Caco-2 (cell line): ENCODE results near the gene TCOF1. TPM values are rescaled to one million over a fixed set of nuclear protein-coding genes. Genes with fewer than 3 reads are reported as not detected.
"Not testable (repeated sequence)": the region's sequence is repeated elsewhere in the genome, so short reads cannot be mapped to it uniquely, and the experiment has no call there.

Source experiments
- BruUV-seq: library from RNA; stranded (reverse); fragments of 400-500 nt; replicated peaks from 2 replicates; lab custom pipeline; 2021; lab: Mats Ljungman, UMichigan
- CTCF ChIA-PET: fragments of 300-600 bp; sonication (Branson Sonifier 250); formaldehyde crosslinking; loops from one replicate; lab custom pipeline; 2022; ENCODE audit warnings: antibody characterized with exemption; lab: Charles Lee
- POLR2A ChIA-PET: fragments of 300-600 bp; sonication (Branson Sonifier 250); formaldehyde crosslinking; loops from one replicate; lab custom pipeline; 2022; ENCODE audit warnings: antibody characterized with exemption; lab: Charles Lee
- DNase-seq, 2 experiments: peaks; one replicate each; pipeline versions ENCODE4 v3.0.0 to v3.0.0-alpha.2; 2020 to 2022
- H3K27me3 ChIP-seq: replicated peaks from 2 replicates; pipeline ENCODE4 v1.6.0; 2011; ENCODE audit warnings: low read length; ENCODE audit not compliant: control insufficient read depth, insufficient read depth
- H3K36me3 ChIP-seq: 2 replicates; pipeline ENCODE4 v1.5.1; 2011; ENCODE audit warnings: low read length; ENCODE audit not compliant: control insufficient read depth, insufficient read depth
- H3K4me1 ChIP-seq: fragments of 250-450 bp; sonication (Bioruptor Pico); 2 replicates; pipeline ENCODE4 v1.5.1; 2020; ENCODE audit warnings: mild to moderate bottlenecking
- H3K4me3 ChIP-seq: 2 replicates; pipeline ENCODE4 v1.5.1; 2011; ENCODE audit warnings: low read depth, mild to moderate bottlenecking, control low read depth, low read length
- H3K9me3 ChIP-seq: fragments of 250-450 bp; sonication (Bioruptor Pico); 2 replicates; pipeline ENCODE4 v1.5.1; 2020; ENCODE audit warnings: mild to moderate bottlenecking, moderate library complexity
- H3K27ac Mint-ChIP-seq: one replicate; pipeline ENCODE4 v1.8.0; 2022; ENCODE audit warnings: mixed read lengths; ENCODE audit not compliant: unreplicated experiment
- H3K27me3 Mint-ChIP-seq: one replicate; pipeline ENCODE4 v1.8.0; 2022; ENCODE audit warnings: mixed read lengths; ENCODE audit not compliant: insufficient read depth, unreplicated experiment
- H3K36me3 Mint-ChIP-seq: one replicate; pipeline ENCODE4 v1.8.0; 2022; ENCODE audit warnings: mild to moderate bottlenecking, mixed read lengths; ENCODE audit not compliant: insufficient read depth, unreplicated experiment
- H3K4me1 Mint-ChIP-seq: one replicate; pipeline ENCODE4 v1.8.0; 2022; ENCODE audit warnings: low read depth, mixed read lengths; ENCODE audit not compliant: unreplicated experiment
- H3K4me3 Mint-ChIP-seq: one replicate; pipeline ENCODE4 v1.8.0; 2022; ENCODE audit warnings: mild to moderate bottlenecking, moderate library complexity, mixed read lengths; ENCODE audit not compliant: unreplicated experiment
- H3K9me3 Mint-ChIP-seq: one replicate; pipeline ENCODE4 v1.8.0; 2022; ENCODE audit warnings: mixed read lengths; ENCODE audit not compliant: unreplicated experiment
- CTCF ChIP-seq, 2 experiments: fragments of 200-600 bp in 1 of 2; IDR thresholded peaks; 1 replicate in 1 of 2; 2 replicates in 1 of 2; pipeline versions ENCODE4 v1.5.1 to v1.8.0; 2011 to 2022; ENCODE audit warnings: antibody characterized with exemption in 1 of 2, control low read depth in 1 of 2, inconsistent platforms in 1 of 2, low read depth in 1 of 2, low read length in 1 of 2, mild to moderate bottlenecking in 1 of 2, moderate library complexity in 1 of 2; ENCODE audit not compliant: insufficient read depth in 1 of 2, severe bottlenecking in 1 of 2, unreplicated experiment in 1 of 2
- intact Hi-C: fragments of 100-400 bp; cut with micrococcal nuclease; formaldehyde crosslinking; loops from one replicate; pipeline ENCODE4 v1.10.0; 2022; ENCODE audit not compliant: unreplicated experiment
- total RNA-seq: library from RNA; stranded (reverse); gene quantifications from 2 replicates; pipeline ENCODE4 v1.2.3, GENCODE V29; 2022

Gene TCOF1
- total RNA-seq, 1 experiment from 2014 or later = 112 TPM

- Mint-ChIP-seq H3K27me3 (no peaks in the 10 kb centered on the region), H3K4me1 (peaks cover 7% of the 10 kb centered on the region), H3K27ac (peak overlapping the region; percentile 76), H3K36me3 (peaks cover 6% of the 10 kb centered on the region), H3K4me3 (peak overlapping the region; percentile 72), H3K9me3 (no peaks in the 10 kb centered on the region)
- intact Hi-C loops = loop anchor here (2.0 kb wide), 1 partner anchor 15 kb away; no protein-coding TSS in a partner anchor
- BruUV-seq = no TSS peak
- TF ChIP-seq CTCF (IDR thresholded peaks at IDR 0.05; ENCODE audit: insufficient read depth in 1 of 2, low read depth in 1 of 2, low read length in 1 of 2, severe bottlenecking in 1 of 2, unreplicated experiment in 1 of 2) = no peak
- ChIA-PET CTCF (no interaction called here), POLR2A (interaction anchor here (1.0 kb wide), 2 partner anchors 15 to 36 kb away, joined by 4 read pairs; partner anchors contain the start of gene RPS14)
- DNase-seq = no peak
- Histone ChIP-seq H3K9me3 (no peaks in the 10 kb centered on the region), H3K27me3 (no peaks in the 10 kb centered on the region), H3K4me3 (no peak overlapping the region; the same call in 1 of the 2 replicates), H3K36me3 (no peaks in the 10 kb centered on the region), H3K4me1 (peaks cover 6% of the 10 kb centered on the region)
These were observed 55.8 kb downstream of the TCOF1 start for GRCh38 chr5:150413176-150413901.

- H3K4me3 ChIP-seq, POLR2A ChIA-PET, H3K4me1 Mint-ChIP-seq, H3K9me3 Mint-ChIP-seq, H3K9me3 ChIP-seq, DNase-seq, H3K36me3 Mint-ChIP-seq, H3K27me3 ChIP-seq, H3K4me3 Mint-ChIP-seq, H3K27ac Mint-ChIP-seq, H3K36me3 ChIP-seq, H3K27me3 Mint-ChIP-seq, H3K4me1 ChIP-seq, BruUV-seq: not testable (repeated sequence)
- CTCF ChIA-PET = interaction anchor here (0.6 kb wide), 1 partner anchor 93 kb away, joined by 6 read pairs; no protein-coding TSS in a partner anchor
- intact Hi-C loops = loop anchor here (2.0 kb wide), 1 partner anchor 15 kb away; no protein-coding TSS in a partner anchor
These were observed 56.6 kb downstream of the TCOF1 start for GRCh38 chr5:150413902-150414790.

GRCh38 chr5:150419630-150420270, 62.3 kb downstream of the TCOF1 start:
- no peaks in the 10 kb centered on the region for H3K36me3 ChIP-seq
- Mint-ChIP-seq H3K4me3 (no peak overlapping the region), H3K4me1 (no peaks in the 10 kb centered on the region), H3K36me3 (no peaks in the 10 kb centered on the region), H3K9me3 (no peaks in the 10 kb centered on the region), H3K27me3 (no peaks in the 10 kb centered on the region), H3K27ac (no peak overlapping the region)
- DNase-seq = no peak
- ChIA-PET POLR2A (no interaction called here), CTCF (no interaction called here)
- BruUV-seq = no TSS peak
- H3K4me3 ChIP-seq = no peak overlapping the region
- TF ChIP-seq CTCF (IDR thresholded peaks at IDR 0.05; ENCODE audit: insufficient read depth in 1 of 2, low read depth in 1 of 2, low read length in 1 of 2, severe bottlenecking in 1 of 2, unreplicated experiment in 1 of 2) = no peak
- H3K9me3 ChIP-seq = no peaks in the 10 kb centered on the region
- intact Hi-C loops = no loop called here
- H3K4me1 ChIP-seq = no peaks in the 10 kb centered on the region
- no peaks in the 10 kb centered on the region for H3K27me3 ChIP-seq
